GM19099 (cell line): ENCODE results near the gene CES2.

Experiments
- POLR2A ChIP-seq: IDR thresholded peaks from 3 replicates; pipeline ENCODE4 v1.6.1; 2011; ENCODE audit warnings: low read depth; ENCODE audit not compliant: insufficient read length; ENCODE audit errors: extremely low read depth

Gene CES2

GRCh38 chr16:66975302-66975893, 40.1 kb downstream of the CES2 start:
- TF ChIP-seq POLR2A, result no peak

GRCh38 chr16:66976746-66977145, 41.4 kb downstream of the CES2 start:
- no peak for TF ChIP-seq POLR2A

- TF ChIP-seq POLR2A, result no peak
These were observed 42.2 kb downstream of the CES2 start for GRCh38 chr16:66977341-66978113.

GRCh38 chr16:66979011-66979717, 43.8 kb downstream of the CES2 start:
- no peak for TF ChIP-seq POLR2A

- TF ChIP-seq POLR2A, result no peak
These were observed 47.7 kb downstream of the CES2 start for GRCh38 chr16:66983033-66983432.

GRCh38 chr16:66984892-66985311, 49.6 kb downstream of the CES2 start:
- TF ChIP-seq POLR2A, result no peak

- TF ChIP-seq POLR2A, result no peak
These were observed 51.2 kb downstream of the CES2 start for GRCh38 chr16:66986559-66986958.

GRCh38 chr16:66988197-66988788, 53.0 kb downstream of the CES2 start, which contains the start of gene CES4A:
TSS of gene CES4A (plus strand) at chr16:66988589. CDS start at chr16:66988773, 184 bp downstream.
- TF ChIP-seq POLR2A, result no peak

GRCh38 chr16:66991545-66992077, 56.3 kb downstream of the CES2 start:
- no peak for TF ChIP-seq POLR2A
